GM12891 (cell line): Measurements from ENCODE around the gene NATD1.
A peak's percentile ranks its signal among the peaks of the same experiment; 100 is the strongest.

Experiments used
- DNase-seq: peaks from one replicate; pipeline ENCODE4 v3.0.0; 2011; ENCODE audit warnings: low spot score; ENCODE audit not compliant: insufficient read length
- FAIRE-seq: peaks from 2 replicates; lab custom pipeline; 2011; peaks lifted over from hg19 to GRCh38; lab: Jason Lieb, UNC
- PAX5 ChIP-seq: IDR thresholded peaks from 2 replicates; pipeline ENCODE4 v1.6.1; 2011; ENCODE audit warnings: low read length, moderate library complexity, mild to moderate bottlenecking; ENCODE audit not compliant: insufficient read depth, severe bottlenecking
- POLR2A ChIP-seq: IDR thresholded peaks from 2 replicates; pipeline ENCODE4 v1.6.1; 2011; ENCODE audit warnings: low read depth, low read length, control low read depth
- POLR2AphosphoS5 ChIP-seq: IDR thresholded peaks from 2 replicates; pipeline ENCODE4 v1.6.1; 2011; ENCODE audit warnings: low read depth, low read length, control low read depth
- POU2F2 ChIP-seq: IDR thresholded peaks from 2 replicates; pipeline ENCODE4 v1.6.1; 2011; ENCODE audit warnings: low read depth, mild to moderate bottlenecking, control low read depth, low read length, moderate library complexity
- SPI1 ChIP-seq: IDR thresholded peaks from 2 replicates; pipeline ENCODE4 v1.6.1; 2011; ENCODE audit warnings: low read depth, low read length, control low read depth
- TAF1 ChIP-seq: IDR thresholded peaks from 2 replicates; pipeline ENCODE4 v1.6.1; 2011; ENCODE audit warnings: low read depth, low read length, control low read depth

The NATD1 gene

DNA sequence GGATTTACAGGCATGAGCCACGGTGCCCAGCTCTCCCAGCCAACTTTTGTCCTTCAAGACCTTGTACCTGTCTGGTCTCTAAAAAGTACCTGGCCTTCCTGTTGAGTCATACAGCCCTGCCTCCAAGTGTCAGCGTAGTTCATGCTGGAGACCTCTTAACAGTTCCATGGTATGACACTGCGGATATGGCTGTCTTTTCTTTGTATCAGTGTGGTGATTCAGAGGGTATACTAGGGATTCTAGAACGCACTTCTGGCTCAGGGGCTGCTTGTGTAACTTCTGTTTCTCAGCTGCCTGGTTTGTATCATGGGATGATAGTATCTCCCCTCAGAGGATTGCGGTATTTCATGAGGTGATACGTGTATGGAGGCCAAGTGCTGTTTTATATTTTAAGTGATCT lies 37.3 kb downstream of the NATD1 start:
- TF ChIP-seq POLR2AphosphoS5 (no peak), PAX5 (no peak), POU2F2 (no peak), POLR2A (no peak), SPI1 (no peak), TAF1 (no peak)
- DNase-seq (no peak), FAIRE-seq (no peak)

DNA sequence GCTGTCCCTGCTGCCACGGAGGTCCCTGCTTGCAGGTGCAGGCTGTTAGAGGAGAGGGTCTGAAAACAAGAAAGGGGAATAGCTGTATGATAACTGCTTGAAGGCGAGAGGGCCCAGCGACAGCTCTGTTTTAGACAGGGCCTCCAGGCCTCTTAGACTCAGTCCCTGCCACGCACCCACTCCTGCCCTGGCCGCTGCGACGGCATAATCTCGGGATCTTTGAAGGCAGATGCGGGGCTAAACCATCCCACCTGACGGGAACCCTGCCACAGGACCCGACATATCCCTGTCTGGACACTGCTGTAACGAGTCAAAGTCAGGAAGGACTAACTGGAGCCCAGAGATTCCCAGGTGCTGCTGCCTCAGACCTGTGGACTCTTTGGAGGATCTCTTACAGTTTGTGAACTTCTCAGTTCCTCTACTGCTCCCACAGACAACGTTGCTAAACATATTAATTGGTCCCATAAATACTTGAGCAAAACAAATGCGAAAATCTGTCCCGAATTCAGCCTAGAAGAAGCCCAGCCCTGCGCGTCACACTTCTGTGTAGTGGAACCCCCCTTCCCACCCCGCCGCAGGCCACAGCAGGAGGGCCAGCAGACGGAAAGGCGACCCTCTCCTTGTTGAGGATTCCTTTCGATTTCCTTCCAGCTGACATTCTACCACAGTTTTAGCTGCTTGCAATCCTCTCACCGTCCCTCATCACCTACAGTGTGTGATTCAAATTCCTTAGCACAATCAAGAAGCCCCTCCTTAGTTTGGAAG lies 38.3 kb downstream of the NATD1 start:
- TF ChIP-seq POLR2A (no peak), SPI1 (peak; percentile 73)
- FAIRE-seq (no peak), DNase-seq (no peak)

DNA sequence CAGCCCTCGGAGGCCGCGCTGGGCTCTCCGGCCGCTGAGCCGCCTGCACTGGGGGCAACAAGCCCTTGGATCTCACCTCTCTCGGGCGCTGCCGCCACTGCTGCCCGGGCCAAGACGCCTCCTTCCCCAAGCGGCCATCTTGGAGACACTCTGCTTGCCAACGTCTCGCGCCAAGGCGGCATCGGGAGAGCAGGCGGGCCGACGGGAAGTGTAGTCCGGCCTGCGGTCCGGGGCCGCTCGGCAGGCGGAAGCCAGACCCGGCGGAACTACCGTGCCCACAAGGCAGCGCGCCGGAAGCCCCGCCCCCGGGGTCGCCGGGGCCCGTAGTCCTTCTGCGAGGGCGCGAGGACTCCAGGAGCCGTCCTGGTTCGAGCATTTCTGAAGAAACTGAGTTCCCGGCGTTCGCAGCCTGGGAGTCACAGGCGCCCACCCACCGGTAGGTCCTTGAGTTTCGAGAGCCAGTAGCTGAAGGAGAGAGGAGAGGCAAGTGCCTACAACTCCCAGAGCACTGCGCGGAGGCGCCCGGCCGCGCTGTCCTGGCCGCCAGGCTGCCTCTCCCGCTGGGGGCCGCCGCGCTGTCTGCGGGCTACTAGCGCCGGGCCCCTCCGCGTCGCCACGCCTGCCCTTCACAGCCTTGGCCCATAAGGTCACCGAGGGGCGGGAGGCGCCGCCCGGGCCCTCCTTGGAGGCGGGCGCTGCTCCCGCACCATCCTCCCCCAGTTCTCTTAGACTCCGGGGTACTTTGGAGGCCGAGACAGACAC lies 39.0 kb downstream of the NATD1 start, which contains the start of gene TMEM11:
Gene TMEM11 (minus strand): TSS at position 147 of the 762 bp plus-strand sequence. CDS start 9 bp downstream, at position 138.
- TF ChIP-seq POLR2AphosphoS5 (peak; percentile 62; the same call in 1 of the 2 replicates), POU2F2 (no peak), TAF1 (peak; percentile 97), SPI1 (0 out of 2 replicates have a peak, but pooled peaks have one; percentile 28), PAX5 (no peak), POLR2A (peak; percentile 79)
- FAIRE-seq (peak; percentile 98), DNase-seq (peak; percentile 98)

DNA sequence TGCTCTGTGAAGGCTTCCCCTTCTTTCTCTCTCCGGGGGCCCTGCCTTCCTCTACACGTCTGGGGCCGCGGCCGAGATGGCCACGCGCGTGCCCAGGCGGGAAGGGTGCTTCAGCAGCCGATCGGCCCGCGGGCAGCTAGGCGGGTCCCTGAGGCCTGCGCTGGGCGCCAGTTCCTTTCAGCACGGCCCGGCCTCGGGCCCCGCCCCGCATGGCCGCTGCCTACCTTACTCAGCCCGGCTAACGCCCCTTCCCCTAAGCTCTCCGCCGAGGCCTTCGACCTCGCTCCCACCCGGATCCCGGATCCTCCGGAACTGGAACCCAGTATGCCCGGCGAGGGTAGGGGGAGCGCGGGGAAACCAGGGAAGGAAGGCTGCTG lies 39.6 kb downstream of the NATD1 start:
- DNase-seq (no peak), FAIRE-seq (no peak)
- TF ChIP-seq POLR2AphosphoS5 (no peak), POU2F2 (no peak), SPI1 (no peak), PAX5 (no peak), TAF1 (no peak), POLR2A (no peak)

DNA sequence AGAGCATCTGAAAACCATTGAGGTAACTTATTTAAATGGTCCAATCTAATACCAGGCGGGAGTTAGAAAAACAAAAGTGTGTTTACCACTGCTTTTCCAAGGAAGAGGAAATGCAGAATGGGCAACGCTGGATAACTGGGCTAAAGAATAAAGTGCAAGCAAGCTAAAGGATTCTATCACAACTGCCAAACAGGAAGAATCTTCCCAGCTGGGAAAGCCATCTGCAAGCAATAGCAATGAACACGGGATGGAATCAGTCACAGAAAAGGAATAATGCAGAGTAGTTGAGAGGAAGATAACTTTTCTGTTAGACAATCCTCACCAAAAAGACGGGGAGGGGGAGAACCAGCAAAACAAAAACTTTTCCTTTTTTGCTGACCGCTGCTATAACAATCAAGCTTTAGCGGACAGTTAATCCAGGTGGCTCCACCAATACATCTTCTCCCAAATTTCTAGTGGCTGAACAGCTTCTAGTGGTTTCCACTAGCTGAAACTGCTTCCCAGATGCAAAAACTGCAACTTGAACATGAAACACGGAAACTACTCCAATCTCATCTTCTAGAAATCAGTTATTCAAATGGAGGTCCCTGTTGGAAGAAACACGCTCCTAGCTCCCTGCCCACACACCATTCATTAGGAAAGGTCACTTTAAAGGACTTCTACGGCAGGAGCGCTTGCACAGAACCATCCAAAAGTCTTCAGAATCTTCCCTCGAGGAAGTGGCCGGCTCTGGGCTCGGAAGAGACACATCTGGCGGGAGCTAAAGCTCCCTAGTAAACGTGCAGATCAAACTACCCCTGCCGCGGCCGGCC lies 40.2 kb downstream of the NATD1 start:
- no peak for DNase-seq
- no peak for FAIRE-seq
- TF ChIP-seq POLR2AphosphoS5: no peak
- no peak for TF ChIP-seq PAX5
- no peak for TF ChIP-seq SPI1
- TF ChIP-seq TAF1: no peak

DNA sequence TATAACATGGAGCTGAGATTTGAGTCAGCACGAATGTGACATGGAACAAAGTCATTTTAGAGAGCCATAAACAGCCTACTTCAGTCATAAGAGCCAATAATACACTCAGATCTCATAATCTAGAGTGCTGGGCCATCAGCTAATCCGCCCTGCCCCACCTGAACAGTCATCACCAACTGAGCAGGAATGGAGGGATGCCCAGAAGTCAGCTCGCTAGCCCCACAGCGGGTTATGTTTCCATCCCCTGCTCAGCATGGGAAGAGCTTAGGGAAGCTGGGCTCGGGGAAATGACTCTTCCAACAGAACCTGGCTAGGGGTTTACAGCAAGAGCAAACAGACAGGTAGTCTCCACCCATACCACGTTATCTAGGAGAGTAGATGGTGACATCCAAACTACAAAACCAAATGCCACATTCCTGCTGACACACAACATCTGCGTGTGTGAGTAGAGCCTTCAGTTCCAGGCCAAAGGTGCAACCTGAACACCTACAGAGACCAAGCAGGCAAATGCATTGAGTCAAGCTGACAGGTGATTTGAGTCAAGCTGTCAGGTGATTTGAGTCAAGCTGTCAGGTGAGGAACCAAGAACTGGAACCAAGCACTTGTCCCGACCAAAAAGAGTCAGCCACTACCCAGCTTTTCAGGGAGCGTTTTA lies 41.3 kb downstream of the NATD1 start:
- FAIRE-seq: peak; percentile 48
- DNase-seq: no peak
- TF ChIP-seq POLR2AphosphoS5 (no peak), SPI1 (no peak), POU2F2 (no peak)

DNA sequence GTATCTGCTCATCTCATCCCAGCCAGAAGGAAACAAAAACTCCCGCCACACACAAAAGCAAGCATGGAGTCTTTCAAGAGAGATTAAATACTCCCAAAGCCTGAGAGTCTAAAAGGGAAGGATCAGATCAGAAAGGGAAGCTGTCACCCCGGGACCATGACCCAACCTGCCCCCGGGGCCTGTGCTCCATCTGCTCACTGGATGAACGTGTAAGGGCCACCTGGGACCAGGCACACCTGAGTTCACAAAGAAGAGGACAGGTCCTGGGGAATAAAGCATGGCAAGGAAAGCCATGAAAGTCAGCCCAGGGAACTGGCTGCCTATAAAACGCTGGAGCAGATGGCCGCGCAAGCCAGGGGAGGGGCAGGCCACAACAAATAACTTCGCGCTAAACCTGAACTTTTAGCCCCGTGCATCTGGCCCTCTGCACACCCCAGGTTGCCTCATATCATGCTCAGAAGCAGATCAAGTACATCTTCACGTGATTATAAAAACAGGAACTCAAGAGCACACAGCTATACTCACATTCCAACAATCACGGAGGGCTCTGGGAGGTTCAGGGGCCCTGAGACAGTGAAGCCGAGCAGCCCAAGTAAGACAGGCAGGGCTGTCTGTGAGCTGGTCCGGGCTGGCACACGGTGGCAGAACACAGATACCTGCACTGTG lies 42.7 kb downstream of the NATD1 start:
- TF ChIP-seq TAF1 (no peak), SPI1 (no peak), PAX5 (no peak), POU2F2 (no peak), POLR2AphosphoS5 (no peak), POLR2A (no peak)
- DNase-seq: no peak

DNA sequence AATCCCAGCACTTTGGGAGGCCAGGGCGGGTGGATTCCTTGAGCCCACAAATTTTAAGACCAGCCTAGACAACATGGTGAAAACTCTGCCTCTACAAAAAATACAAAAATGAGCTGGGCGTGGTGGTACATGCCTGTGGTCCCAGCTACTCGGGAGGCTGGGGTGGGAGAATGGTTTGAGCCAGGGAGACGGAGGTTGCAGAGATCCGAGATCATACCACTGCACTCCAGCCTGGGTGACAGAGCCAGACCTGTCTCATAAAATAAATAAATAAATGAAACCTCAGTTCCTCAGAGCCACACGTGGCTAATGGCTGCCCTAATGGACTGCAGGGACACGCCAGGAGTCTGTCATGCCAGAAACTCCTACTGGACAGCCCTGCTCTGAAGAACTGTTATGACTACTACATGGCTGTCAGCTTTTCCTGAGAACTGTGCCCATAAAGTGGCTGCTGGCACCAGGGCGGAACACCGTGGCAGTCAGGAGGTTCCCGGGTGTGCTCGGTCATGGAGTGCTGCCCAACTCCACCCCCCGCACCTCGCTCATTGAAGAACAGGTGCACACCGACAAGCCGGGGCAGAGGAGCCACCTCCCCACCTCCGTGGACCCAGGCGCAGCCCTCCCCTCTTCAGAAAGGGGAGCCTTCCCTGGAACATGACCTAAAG lies 43.6 kb downstream of the NATD1 start:
- FAIRE-seq: no peak
- TF ChIP-seq TAF1: no peak
- no peak for TF ChIP-seq POLR2AphosphoS5
- TF ChIP-seq PAX5: no peak
- no peak for TF ChIP-seq POU2F2
- no peak for TF ChIP-seq SPI1
- no peak for TF ChIP-seq POLR2A
- DNase-seq: no peak

More for the DNA sequence above, 42.7 kb downstream of the NATD1 start:
- no peak for FAIRE-seq
